AG09319 (cell line): ENCODE data around the gene SLC35A3.

Experiments
- DNase-seq: peaks from one replicate; pipeline ENCODE4 v3.0.0-alpha.2; 2010; ENCODE audit warnings: low read depth; ENCODE audit errors: extremely low read depth
- TF ChIP-seq, protein P1 (sequence below): IDR thresholded peaks from 2 replicates; pipeline ENCODE4 v1.5.1; 2011; ENCODE audit warnings: low read depth, mild to moderate bottlenecking, inconsistent platforms, low read length, moderate library complexity

SLC35A3 gene

DNA sequence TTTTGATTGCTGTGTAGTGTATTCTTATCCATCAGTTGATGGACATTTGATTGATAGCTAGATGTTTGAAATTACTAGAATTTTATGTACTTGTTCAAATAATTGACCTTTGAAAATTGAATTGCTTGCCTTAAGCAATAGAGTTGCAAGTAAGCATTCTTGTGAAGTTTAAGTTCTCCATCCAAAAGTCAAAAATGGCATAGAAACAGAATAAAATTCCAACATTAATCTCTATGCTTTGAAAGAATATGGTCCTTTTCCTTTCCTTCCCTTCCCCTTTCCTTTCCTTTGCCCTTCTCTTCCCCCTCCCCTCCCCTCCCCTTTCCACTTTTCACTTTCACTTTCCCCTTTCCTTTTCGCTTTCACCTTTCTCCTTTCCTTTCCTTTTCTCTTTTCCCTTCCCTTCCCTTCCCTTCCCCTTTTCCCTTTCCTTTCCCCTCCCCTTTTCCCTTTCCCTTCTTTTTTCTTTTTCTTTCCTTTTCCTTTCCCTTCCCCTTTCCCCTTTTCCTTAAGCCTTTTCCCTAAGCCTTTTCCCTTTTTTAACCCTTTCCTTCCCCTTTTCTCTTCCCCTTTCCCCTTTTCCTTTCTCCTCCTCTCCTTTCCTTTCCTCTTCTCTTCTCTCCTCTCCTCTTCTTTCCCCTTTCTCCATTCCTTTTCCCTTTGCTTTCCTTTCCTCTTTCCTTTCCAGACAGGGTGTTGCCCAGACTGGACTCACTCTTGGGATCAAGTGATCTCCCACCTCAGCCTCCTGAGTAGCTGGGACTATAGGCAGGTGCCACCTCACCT is 95.6 kb downstream of the SLC35A3 start:
- no peak for DNase-seq
- TF ChIP-seq, protein P1, sequence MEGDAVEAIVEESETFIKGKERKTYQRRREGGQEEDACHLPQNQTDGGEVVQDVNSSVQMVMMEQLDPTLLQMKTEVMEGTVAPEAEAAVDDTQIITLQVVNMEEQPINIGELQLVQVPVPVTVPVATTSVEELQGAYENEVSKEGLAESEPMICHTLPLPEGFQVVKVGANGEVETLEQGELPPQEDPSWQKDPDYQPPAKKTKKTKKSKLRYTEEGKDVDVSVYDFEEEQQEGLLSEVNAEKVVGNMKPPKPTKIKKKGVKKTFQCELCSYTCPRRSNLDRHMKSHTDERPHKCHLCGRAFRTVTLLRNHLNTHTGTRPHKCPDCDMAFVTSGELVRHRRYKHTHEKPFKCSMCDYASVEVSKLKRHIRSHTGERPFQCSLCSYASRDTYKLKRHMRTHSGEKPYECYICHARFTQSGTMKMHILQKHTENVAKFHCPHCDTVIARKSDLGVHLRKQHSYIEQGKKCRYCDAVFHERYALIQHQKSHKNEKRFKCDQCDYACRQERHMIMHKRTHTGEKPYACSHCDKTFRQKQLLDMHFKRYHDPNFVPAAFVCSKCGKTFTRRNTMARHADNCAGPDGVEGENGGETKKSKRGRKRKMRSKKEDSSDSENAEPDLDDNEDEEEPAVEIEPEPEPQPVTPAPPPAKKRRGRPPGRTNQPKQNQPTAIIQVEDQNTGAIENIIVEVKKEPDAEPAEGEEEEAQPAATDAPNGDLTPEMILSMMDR = no peak

DNA sequence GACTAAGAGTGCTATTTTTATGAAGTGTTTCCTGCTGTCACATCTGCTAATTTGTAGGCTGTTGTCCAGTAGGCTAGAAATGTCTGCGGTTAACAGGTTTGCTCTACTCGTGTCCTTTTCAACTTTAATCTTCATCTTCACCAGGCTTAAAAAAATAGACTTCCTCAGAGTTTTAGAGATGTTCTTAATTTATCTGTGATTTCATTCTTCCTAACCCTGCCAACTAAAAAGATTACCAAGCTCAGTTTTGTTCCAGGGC is 96.1 kb downstream of the SLC35A3 start:
- DNase-seq = no peak
- TF ChIP-seq, protein P1 = no peak

DNA sequence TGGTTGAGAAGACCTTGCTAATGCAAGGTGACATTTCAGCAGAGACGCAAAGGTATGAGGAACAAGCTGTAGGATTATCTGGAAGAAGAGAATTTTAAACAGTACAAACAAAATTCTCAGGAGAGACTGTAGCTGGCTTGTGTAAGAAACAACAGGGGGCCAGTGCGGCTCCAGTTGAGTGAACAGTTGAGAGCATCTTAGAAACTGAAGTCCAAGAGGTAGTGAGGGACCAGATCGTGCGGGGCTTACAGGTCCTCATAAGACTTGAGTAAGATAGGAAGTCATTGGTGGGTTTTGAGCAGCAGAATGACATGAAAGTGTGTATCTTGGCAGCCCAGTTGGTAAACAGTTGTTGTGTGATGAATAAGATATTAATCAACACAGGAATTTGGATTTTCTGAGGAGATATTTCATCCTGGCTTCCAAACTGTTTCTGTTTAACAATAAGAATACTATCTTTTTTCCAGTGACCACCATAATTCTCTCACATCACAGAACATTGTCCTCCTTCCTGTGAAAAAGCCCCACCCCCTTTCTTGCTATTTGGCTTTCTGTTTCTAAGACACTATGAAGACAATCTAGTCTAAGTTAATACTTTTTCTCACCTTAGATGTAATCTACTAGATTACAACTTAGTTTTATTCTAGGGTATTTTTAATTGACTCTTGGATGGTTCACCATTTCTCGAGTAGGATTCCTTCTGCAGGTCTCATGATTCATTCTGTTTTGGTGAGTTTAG is 100.6 kb downstream of the SLC35A3 start:
- TF ChIP-seq, protein P1 = no peak

DNA sequence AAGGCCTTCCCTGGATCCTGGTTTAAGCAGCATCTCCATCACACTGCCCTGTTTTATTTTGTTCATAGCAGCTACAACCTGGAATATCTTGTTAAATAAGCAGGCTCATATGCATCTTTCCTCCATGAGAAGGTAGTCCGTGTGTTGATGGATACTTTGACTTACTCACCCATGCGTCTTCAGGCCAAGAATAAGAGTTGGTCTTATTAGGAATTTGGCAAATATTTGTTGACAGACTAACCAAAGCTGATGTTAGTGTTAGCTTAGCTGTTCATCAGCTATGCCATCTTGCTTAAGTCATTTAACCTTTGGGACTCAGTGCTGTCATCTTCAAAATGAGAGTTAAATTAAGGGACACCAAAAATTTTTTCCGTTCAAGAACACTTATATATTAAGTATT is 103.7 kb downstream of the SLC35A3 start:
- no peak for DNase-seq
- TF ChIP-seq, protein P1 = no peak

More for the DNA sequence above, 100.6 kb downstream of the SLC35A3 start:
- DNase-seq = no peak

DNA sequence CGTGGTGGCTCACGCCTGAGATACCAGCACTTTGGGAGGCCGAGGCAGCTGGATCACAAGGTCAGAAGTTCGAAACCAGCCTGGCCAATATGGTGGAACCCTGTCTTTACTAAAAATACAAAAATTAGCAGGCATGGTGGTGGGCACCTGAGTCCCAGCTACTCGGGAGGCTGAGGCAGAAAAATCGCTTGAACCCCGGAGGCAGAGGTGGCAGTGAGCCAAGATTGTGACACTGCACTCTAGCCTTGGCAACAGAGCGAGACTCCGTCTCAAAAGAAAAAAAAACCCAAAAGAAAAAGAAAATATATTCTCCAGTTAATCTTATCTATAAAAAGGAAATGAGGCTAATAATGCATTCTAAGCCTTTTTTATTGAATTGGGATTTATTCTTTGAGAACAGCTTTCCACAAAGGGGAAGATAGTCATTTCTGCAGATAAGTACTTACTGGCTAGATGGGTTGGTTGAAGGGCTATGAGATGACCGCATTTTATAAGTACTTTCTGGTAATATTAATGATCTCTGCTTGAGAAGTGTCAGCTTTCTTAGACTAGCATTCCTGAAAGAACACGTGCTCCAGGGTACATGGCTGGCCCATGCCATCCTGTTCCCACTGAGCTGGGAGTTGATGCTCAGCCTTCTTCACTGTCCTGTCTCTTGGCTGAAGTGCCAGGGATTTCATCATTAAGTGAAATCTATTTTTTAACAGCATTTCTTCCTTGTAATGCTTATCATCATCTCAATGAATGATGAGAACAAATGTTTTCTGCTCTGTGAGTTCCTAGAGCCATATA is 105.0 kb downstream of the SLC35A3 start:
- TF ChIP-seq, protein P1 = no peak

DNA sequence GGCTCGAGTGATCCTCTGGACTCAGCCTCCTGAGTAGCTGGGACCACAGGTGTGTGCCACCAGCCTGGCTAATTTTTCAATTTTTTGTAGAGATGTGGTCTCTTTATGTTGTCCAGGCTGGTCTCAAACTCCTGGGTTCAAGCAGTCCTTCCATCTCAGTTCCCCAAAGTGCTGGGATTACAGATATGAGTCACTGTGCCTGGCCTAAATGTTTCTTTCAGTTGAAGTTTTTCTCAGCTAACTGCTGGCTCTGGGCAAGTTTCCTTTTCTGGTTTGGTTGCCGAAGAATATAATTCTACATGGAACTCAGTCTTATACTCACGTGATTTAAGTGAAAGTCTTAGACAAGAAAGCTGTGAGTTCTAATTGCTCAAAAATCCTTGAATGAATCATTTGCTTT is 106.0 kb downstream of the SLC35A3 start:
- DNase-seq = no peak

More for the DNA sequence above, 105.0 kb downstream of the SLC35A3 start:
- DNase-seq = no peak

More for the DNA sequence above, 106.0 kb downstream of the SLC35A3 start:
- TF ChIP-seq, protein P1 = no peak
